ENCODE data around the gene RETREG1. TPM values are rescaled to one million over a fixed set of nuclear protein-coding genes. Genes with fewer than 3 reads are reported as not detected.

The RETREG1 gene
- total and polyA plus RNA-seq, 7 experiments from 2014 or later: 37.4 to 130 (median 48.6) TPM

GRCh38 chr5:16528382-16529110 lies 88.3 kb downstream of the RETREG1 start:
- Mint-ChIP-seq H3K9me3 (peaks cover 0 to 4% (median 0%) of the 10 kb centered on the region in 11 donors), H3K4me1 (peaks cover 13 to 90% (median 66%) of the 10 kb centered on the region in 7 donors), H3K4me3 (no peak overlapping the region), H3K27ac (peak overlapping the region in 2 of 9 donors; percentile 29 to 46), H3K36me3 (peaks cover 8 to 39% (median 25%) of the 10 kb centered on the region in 5 donors), H3K27me3 (no peaks in the 10 kb centered on the region)
- H3K9me3 ChIP-seq (ENCODE audit: control insufficient read depth in 2 of 3, low read length in 3 of 3): no peaks in the 10 kb centered on the region
- peaks cover 0 to 5% of the 10 kb centered on the region in 2 donors for H3K4me1 ChIP-seq (ENCODE audit: control insufficient read depth in 2 of 2, insufficient read depth in 2 of 2, low read length in 2 of 2)
- POLR2A ChIA-PET: no interaction called here
- no peaks in the 10 kb centered on the region for H3K27me3 ChIP-seq (ENCODE audit: control insufficient read depth in 2 of 2, insufficient read depth in 2 of 2, low read length in 2 of 2)
- no peak overlapping the region for H3K4me3 ChIP-seq (ENCODE audit: low read length)
- ATAC-seq (no peak), DNase-seq (no peak)
- H3K27ac ChIP-seq (ENCODE audit: low read depth, low read length): no peak overlapping the region
- peaks cover 0 to 7% (median 0%) of the 10 kb centered on the region in 3 experiments for H3K36me3 ChIP-seq (ENCODE audit: control insufficient read depth in 2 of 3, insufficient read depth in 3 of 3, low read length in 3 of 3)
- intact Hi-C loops (cut with micrococcal nuclease): no loop called here
- CTCF ChIA-PET: no interaction called here

- ATAC-seq: no peak
- Mint-ChIP-seq H3K27ac (no peak overlapping the region), H3K36me3 (peaks cover 9 to 50% (median 31%) of the 10 kb centered on the region in 5 donors), H3K4me1 (peaks cover 22 to 90% (median 74%) of the 10 kb centered on the region in 7 donors), H3K9me3 (peaks cover 0 to 4% (median 0%) of the 10 kb centered on the region in 11 donors), H3K27me3 (no peaks in the 10 kb centered on the region), H3K4me3 (peak overlapping the region in 3 of 10 donors; percentile 12 to 30 (median 22))
- peaks cover 0 to 7% (median 0%) of the 10 kb centered on the region in 3 experiments for H3K36me3 ChIP-seq (ENCODE audit: control insufficient read depth in 2 of 3, insufficient read depth in 3 of 3, low read length in 3 of 3)
- no peaks in the 10 kb centered on the region for H3K27me3 ChIP-seq (ENCODE audit: control insufficient read depth in 2 of 2, insufficient read depth in 2 of 2, low read length in 2 of 2)
- H3K4me1 ChIP-seq (ENCODE audit: control insufficient read depth in 2 of 2, insufficient read depth in 2 of 2, low read length in 2 of 2): peaks cover 0 to 13% of the 10 kb centered on the region in 2 donors
- H3K4me3 ChIP-seq (ENCODE audit: low read length): no peak overlapping the region
- no peak for DNase-seq
- H3K27ac ChIP-seq (ENCODE audit: low read depth, low read length): no peak overlapping the region
- intact Hi-C loops (cut with micrococcal nuclease): no loop called here
- H3K9me3 ChIP-seq (ENCODE audit: control insufficient read depth in 2 of 3, low read length in 3 of 3): no peaks in the 10 kb centered on the region
- ChIA-PET POLR2A (no interaction called here), CTCF (no interaction called here)
Measured at GRCh38 chr5:16525651-16526050, 91.1 kb downstream of the RETREG1 start.

- Mint-ChIP-seq H3K27ac (peak overlapping the region in 1 of 9 donors; percentile 68), H3K9me3 (peaks cover 0 to 4% (median 0%) of the 10 kb centered on the region in 11 donors), H3K36me3 (peaks cover 9 to 51% (median 31%) of the 10 kb centered on the region in 5 donors), H3K27me3 (no peaks in the 10 kb centered on the region), H3K4me1 (peaks cover 22 to 91% (median 79%) of the 10 kb centered on the region in 7 donors), H3K4me3 (peak overlapping the region in 4 of 10 donors; percentile 9 to 52 (median 40))
- Histone ChIP-seq H3K36me3 (ENCODE audit: control insufficient read depth in 2 of 3, insufficient read depth in 3 of 3, low read length in 3 of 3) (peaks cover 0 to 7% (median 0%) of the 10 kb centered on the region in 3 experiments), H3K27ac (ENCODE audit: low read depth, low read length) (no peak overlapping the region), H3K4me3 (ENCODE audit: low read length) (no peak overlapping the region), H3K27me3 (ENCODE audit: control insufficient read depth in 2 of 2, insufficient read depth in 2 of 2, low read length in 2 of 2) (no peaks in the 10 kb centered on the region), H3K9me3 (ENCODE audit: control insufficient read depth in 2 of 3, low read length in 3 of 3) (no peaks in the 10 kb centered on the region), H3K4me1 (ENCODE audit: control insufficient read depth in 2 of 2, insufficient read depth in 2 of 2, low read length in 2 of 2) (peaks cover 0 to 13% of the 10 kb centered on the region in 2 donors)
- POLR2A ChIA-PET: no interaction called here
- no peak for DNase-seq
- CTCF ChIA-PET: no interaction called here
- ATAC-seq: no peak
- intact Hi-C loops (cut with micrococcal nuclease): no loop called here
Measured at GRCh38 chr5:16524286-16524685, 92.5 kb downstream of the RETREG1 start.

GRCh38 chr5:16521521-16522483 lies 95.0 kb downstream of the RETREG1 start:
- DNase-seq: no peak
- Mint-ChIP-seq H3K36me3 (peaks cover 9 to 47% (median 27%) of the 10 kb centered on the region in 5 donors), H3K27ac (peak overlapping the region in 5 of 9 donors; percentile 18 to 76 (median 47)), H3K27me3 (no peaks in the 10 kb centered on the region), H3K9me3 (peaks cover 0 to 4% (median 0%) of the 10 kb centered on the region in 11 donors), H3K4me3 (peak overlapping the region in 3 of 10 donors; percentile 14 to 24 (median 20)), H3K4me1 (peaks cover 26 to 97% (median 81%) of the 10 kb centered on the region in 7 donors)
- Histone ChIP-seq H3K27ac (ENCODE audit: low read depth, low read length) (no peak overlapping the region), H3K27me3 (ENCODE audit: control insufficient read depth in 2 of 2, insufficient read depth in 2 of 2, low read length in 2 of 2) (no peaks in the 10 kb centered on the region), H3K9me3 (ENCODE audit: control insufficient read depth in 2 of 3, low read length in 3 of 3) (no peaks in the 10 kb centered on the region), H3K4me3 (ENCODE audit: low read length) (no peak overlapping the region), H3K4me1 (ENCODE audit: control insufficient read depth in 2 of 2, insufficient read depth in 2 of 2, low read length in 2 of 2) (peaks cover 0 to 13% of the 10 kb centered on the region in 2 donors), H3K36me3 (ENCODE audit: control insufficient read depth in 2 of 3, insufficient read depth in 3 of 3, low read length in 3 of 3) (peaks cover 0 to 7% (median 0%) of the 10 kb centered on the region in 3 experiments)
- intact Hi-C loops (cut with micrococcal nuclease): no loop called here
- POLR2A ChIA-PET: interaction anchor here (0.7 kb wide), 1 partner anchor 8 kb away, joined by 4 read pairs; no protein-coding TSS in a partner anchor
- no peak for ATAC-seq
- CTCF ChIA-PET: no interaction called here

- ATAC-seq: no peak
- H3K9me3 ChIP-seq (ENCODE audit: control insufficient read depth in 2 of 3, low read length in 3 of 3): no peaks in the 10 kb centered on the region
- ChIA-PET CTCF (no interaction called here), POLR2A (no interaction called here)
- H3K27ac ChIP-seq (ENCODE audit: low read depth, low read length): no peak overlapping the region
- intact Hi-C loops (cut with micrococcal nuclease): no loop called here
- H3K4me3 ChIP-seq (ENCODE audit: low read length): no peak overlapping the region
- peaks cover 26 to 98% (median 83%) of the 10 kb centered on the region in 7 donors for H3K4me1 Mint-ChIP-seq
- H3K9me3 Mint-ChIP-seq: peaks cover 0 to 4% (median 0%) of the 10 kb centered on the region in 11 donors
- H3K36me3 Mint-ChIP-seq: peaks cover 9 to 40% (median 24%) of the 10 kb centered on the region in 5 donors
- H3K4me3 Mint-ChIP-seq: peak overlapping the region in 2 of 10 donors; percentile 20 to 24
- no peaks in the 10 kb centered on the region for H3K27me3 ChIP-seq (ENCODE audit: control insufficient read depth in 2 of 2, insufficient read depth in 2 of 2, low read length in 2 of 2)
- DNase-seq: no peak
- peaks cover 0 to 7% (median 0%) of the 10 kb centered on the region in 3 experiments for H3K36me3 ChIP-seq (ENCODE audit: control insufficient read depth in 2 of 3, insufficient read depth in 3 of 3, low read length in 3 of 3)
- H3K4me1 ChIP-seq (ENCODE audit: control insufficient read depth in 2 of 2, insufficient read depth in 2 of 2, low read length in 2 of 2): peaks cover 0 to 9% of the 10 kb centered on the region in 2 donors
- no peaks in the 10 kb centered on the region for H3K27me3 Mint-ChIP-seq
- peak overlapping the region in 4 of 9 donors; percentile 44 to 75 (median 56) for H3K27ac Mint-ChIP-seq
Measured at GRCh38 chr5:16520841-16521240, 96.0 kb downstream of the RETREG1 start.

GRCh38 chr5:16519435-16519834 lies 97.4 kb downstream of the RETREG1 start:
- intact Hi-C loops (cut with micrococcal nuclease): no loop called here
- peaks cover 9 to 30% (median 15%) of the 10 kb centered on the region in 5 donors for H3K36me3 Mint-ChIP-seq
- DNase-seq (no peak), ATAC-seq (no peak)
- ChIA-PET CTCF (no interaction called here), POLR2A (interaction anchor here (0.6 kb wide), 1 partner anchor 11 kb away, joined by 3 read pairs; no protein-coding TSS in a partner anchor)
- no peaks in the 10 kb centered on the region for H3K9me3 ChIP-seq (ENCODE audit: control insufficient read depth in 2 of 3, low read length in 3 of 3)
- peaks cover 0 to under 1% (median 0%) of the 10 kb centered on the region in 3 experiments for H3K36me3 ChIP-seq (ENCODE audit: control insufficient read depth in 2 of 3, insufficient read depth in 3 of 3, low read length in 3 of 3)
- peaks cover 22 to 98% (median 82%) of the 10 kb centered on the region in 7 donors for H3K4me1 Mint-ChIP-seq
- peaks cover 0 to 4% (median 0%) of the 10 kb centered on the region in 11 donors for H3K9me3 Mint-ChIP-seq
- H3K4me3 Mint-ChIP-seq: peak overlapping the region in 1 of 10 donors; percentile 26
- no peak overlapping the region for H3K27ac ChIP-seq (ENCODE audit: low read depth, low read length)
- H3K27ac Mint-ChIP-seq: peak overlapping the region in 5 of 9 donors; percentile 35 to 64 (median 37)
- H3K4me3 ChIP-seq (ENCODE audit: low read length): no peak overlapping the region
- H3K4me1 ChIP-seq (ENCODE audit: control insufficient read depth in 2 of 2, insufficient read depth in 2 of 2, low read length in 2 of 2): peaks cover 0 to 8% of the 10 kb centered on the region in 2 donors
- no peaks in the 10 kb centered on the region for H3K27me3 Mint-ChIP-seq
- H3K27me3 ChIP-seq (ENCODE audit: control insufficient read depth in 2 of 2, insufficient read depth in 2 of 2, low read length in 2 of 2): no peaks in the 10 kb centered on the region
